GM13977 (cell line): ENCODE results near the gene PRKCB.

Experiments
- DNase-seq: peaks from one replicate; pipeline ENCODE4 v3.0.0; 2012; ENCODE audit warnings: low spot score
- CTCF ChIP-seq: IDR thresholded peaks from 2 replicates; pipeline ENCODE4 v1.5.1; 2012; ENCODE audit warnings: mild to moderate bottlenecking, control low read depth; ENCODE audit not compliant: insufficient read depth; ENCODE audit errors: extremely low read depth, missing control alignments
- in situ Hi-C: fragments of 300-500 bp; cut with MboI; formaldehyde crosslinking; loops from one replicate; pipeline ENCODE4 v1.12.0; 2022; ENCODE audit warnings: low sequenced_read_pairs, low pct_unique_long_range_greater_than_20kb, mixed read lengths, inconsistent platforms; ENCODE audit not compliant: unreplicated experiment

The PRKCB gene

GRCh38 chr16:23862556-23862955 is 26.8 kb downstream of the PRKCB start:
- DNase-seq = no peak
- in situ Hi-C loops = no loop called here
- TF ChIP-seq CTCF = no peak

GRCh38 chr16:23863511-23864422 is 28.0 kb downstream of the PRKCB start:
- TF ChIP-seq CTCF = no peak
- in situ Hi-C loops = no loop called here
- DNase-seq = peak; percentile 49

DNA sequence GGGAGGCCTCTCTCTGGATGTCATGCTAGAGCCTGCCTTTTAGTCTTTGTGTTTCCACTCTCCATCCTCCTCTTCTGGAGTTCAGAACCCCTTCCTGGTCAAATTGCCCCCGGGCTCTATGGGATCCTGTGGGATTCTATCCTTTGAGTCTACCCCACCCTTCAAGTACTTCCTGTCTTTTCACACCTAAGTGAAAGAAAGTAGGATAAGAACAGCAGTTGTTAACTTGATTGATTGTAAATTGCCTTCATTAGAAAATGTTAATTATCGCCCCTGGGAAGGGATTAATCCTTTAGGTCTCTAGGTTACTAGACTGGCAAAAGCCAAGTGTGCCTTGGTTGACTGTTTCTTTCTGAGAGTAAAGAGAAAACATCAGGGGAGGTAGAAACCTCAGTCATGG is 30.1 kb downstream of the PRKCB start:
- no peak for TF ChIP-seq CTCF
- DNase-seq = no peak
- in situ Hi-C loops = no loop called here

DNA sequence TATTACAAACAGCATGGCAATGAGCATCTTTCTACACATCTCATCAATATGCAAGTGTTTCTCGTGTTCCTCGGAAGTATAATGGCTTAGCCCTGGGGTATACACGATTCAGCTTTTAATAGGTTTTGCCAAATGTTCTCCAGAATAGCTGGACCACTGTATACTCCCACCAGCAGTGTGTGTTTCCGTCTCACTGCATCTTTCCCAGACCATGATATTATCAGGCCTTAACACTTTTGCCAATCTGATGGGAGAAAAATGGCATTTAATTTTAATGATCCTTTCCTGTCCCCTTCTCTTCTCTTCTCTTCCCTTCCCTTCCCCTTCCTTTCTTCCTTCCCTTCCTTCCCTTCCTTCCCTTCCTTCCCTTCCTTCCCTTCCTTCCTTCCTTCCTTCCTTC is 30.8 kb downstream of the PRKCB start:
- in situ Hi-C loops = no loop called here
- no peak for TF ChIP-seq CTCF
- no peak for DNase-seq

DNA sequence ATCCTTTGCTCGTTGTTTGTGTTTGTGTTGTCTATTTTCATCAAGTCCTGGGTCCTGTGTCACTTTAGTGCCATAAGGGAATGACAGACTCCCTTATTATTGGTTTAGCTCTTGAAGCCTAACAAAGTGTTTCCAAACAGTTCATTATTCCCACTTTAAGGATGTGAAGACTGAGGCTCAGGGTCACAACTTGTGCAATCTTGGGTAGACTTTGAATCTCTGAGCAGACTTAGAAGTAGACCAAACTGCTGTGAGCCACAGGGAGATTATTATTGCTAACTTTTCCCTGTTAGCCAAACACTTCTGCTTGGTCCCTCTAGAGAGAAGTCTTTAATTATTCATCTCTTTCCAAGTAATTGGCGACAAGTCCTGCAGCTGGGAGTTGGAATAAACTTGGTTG is 31.8 kb downstream of the PRKCB start:
- no peak for TF ChIP-seq CTCF
- in situ Hi-C loops = no loop called here
- no peak for DNase-seq

DNA sequence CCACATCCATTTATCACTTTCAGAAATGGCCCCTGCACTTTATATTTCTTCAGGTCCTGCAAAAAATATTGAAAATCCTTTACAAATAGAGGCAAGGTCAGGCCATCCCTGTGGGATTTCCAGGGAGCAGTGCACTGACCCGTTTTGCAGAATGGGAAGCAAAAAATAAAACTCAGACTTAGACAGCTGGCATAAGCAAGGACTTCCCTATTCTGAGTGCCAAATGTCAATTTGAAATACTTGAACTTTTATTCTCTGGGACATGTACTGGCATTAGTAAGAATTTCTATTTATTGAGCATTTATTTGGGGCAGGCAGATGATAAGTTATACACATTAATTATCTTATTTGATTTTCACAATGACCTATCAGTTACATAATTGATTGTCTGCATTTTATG is 32.4 kb downstream of the PRKCB start:
- no peak for DNase-seq
- no peak for TF ChIP-seq CTCF
- in situ Hi-C loops = no loop called here
